HPDE6-E6E7 (cell line): Measurements from ENCODE around the gene CTNNA1.
"Not testable (repeated sequence)": the region's sequence is repeated elsewhere in the genome, so short reads cannot be mapped to it uniquely, and the experiment has no call there.

Source experiments
- DNase-seq: peaks from one replicate; pipeline ENCODE4 v3.0.0; 2011; ENCODE audit warnings: missing footprints; ENCODE audit errors: extremely low spot score

Gene CTNNA1

GRCh38 chr5:138752951-138753793, at the start of gene CTNNA1:
CTNNA1 (plus strand) TSS chr5:138753425; CDS start chr5:138781925, 28,500 bp downstream.
- peak; percentile 89 for DNase-seq

- DNase-seq, result not testable (repeated sequence)
Observed at GRCh38 chr5:138703777-138704176, 49.4 kb upstream of the CTNNA1 start.

- DNase-seq, result no peak
Observed at GRCh38 chr5:138705007-138705406, 48.2 kb upstream of the CTNNA1 start.

GRCh38 chr5:138705567-138705966, 47.7 kb upstream of the CTNNA1 start:
- DNase-seq, result no peak

- DNase-seq, result peak; percentile 58
Observed at GRCh38 chr5:138706655-138707480, 46.4 kb upstream of the CTNNA1 start.

GRCh38 chr5:138708791-138709190, 44.4 kb upstream of the CTNNA1 start:
- no peak for DNase-seq

- DNase-seq, result no peak
Observed at GRCh38 chr5:138709202-138709601, 44.0 kb upstream of the CTNNA1 start.

- no peak for DNase-seq
Observed at GRCh38 chr5:138711087-138711486, 42.1 kb upstream of the CTNNA1 start.

- no peak for DNase-seq
Observed at GRCh38 chr5:138711811-138712210, 41.4 kb upstream of the CTNNA1 start.

- no peak for DNase-seq
Observed at GRCh38 chr5:138712324-138712723, 40.9 kb upstream of the CTNNA1 start.

- DNase-seq, result no peak
Observed at GRCh38 chr5:138712791-138713190, 40.4 kb upstream of the CTNNA1 start.

- DNase-seq, result no peak
Observed at GRCh38 chr5:138713247-138713646, 40.0 kb upstream of the CTNNA1 start.

GRCh38 chr5:138714694-138715093, 38.5 kb upstream of the CTNNA1 start:
- no peak for DNase-seq

- not testable (repeated sequence) for DNase-seq
Observed at GRCh38 chr5:138715931-138716432, 37.2 kb upstream of the CTNNA1 start.

- no peak for DNase-seq
Observed at GRCh38 chr5:138716456-138716924, 36.7 kb upstream of the CTNNA1 start.

- DNase-seq, result no peak
Observed at GRCh38 chr5:138717399-138717798, 35.8 kb upstream of the CTNNA1 start.

- DNase-seq, result no peak
Observed at GRCh38 chr5:138719811-138720210, 33.4 kb upstream of the CTNNA1 start.

GRCh38 chr5:138720840-138721239, 32.4 kb upstream of the CTNNA1 start:
- no peak for DNase-seq

- no peak for DNase-seq
Observed at GRCh38 chr5:138721979-138722378, 31.2 kb upstream of the CTNNA1 start.

GRCh38 chr5:138722544-138723177, 30.6 kb upstream of the CTNNA1 start:
- no peak for DNase-seq

- peak; percentile 55 for DNase-seq
Observed at GRCh38 chr5:138724470-138725146, 28.6 kb upstream of the CTNNA1 start.
